SK-N-SH (cell line): ENCODE data around the gene TRMT1. TPM values are rescaled to one million over a fixed set of nuclear protein-coding genes. Genes with fewer than 3 reads are reported as not detected.

Source experiments
- CTCF ChIA-PET: fragments of 300-600, 350-600 bp; formaldehyde crosslinking; extraction: SDS; loops from one replicate; lab custom pipeline; 2021; lab: Yijun Ruan, JAX
- POLR2A ChIA-PET: fragments of 350-600 bp; sonication (Branson Sonifier 250); formaldehyde crosslinking; extraction: SDS; loops from one replicate; lab custom pipeline; 2020; ENCODE audit warnings: antibody characterized with exemption, inconsistent platforms; lab: Yijun Ruan, JAX
- DNase-seq: peaks from one replicate; pipeline ENCODE4 v3.0.0; 2012
- H2AFZ ChIP-seq: fragments of 200-600 bp; sonication (generic); 2 replicates; pipeline ENCODE4 v1.8.1; 2016; ENCODE audit warnings: antibody characterized with exemption, mild to moderate bottlenecking, low read depth
- H3F3A ChIP-seq: fragments of 200-600 bp; sonication (generic); replicated peaks from 2 replicates; pipeline ENCODE3; 2016; ENCODE audit warnings: antibody characterized with exemption, mild to moderate bottlenecking; ENCODE audit not compliant: insufficient read depth
- H3K27ac ChIP-seq, 2 experiments: fragments of 200-500 bp in 1 of 2; fragments of 200-600 bp in 1 of 2; sonication (Bioruptor generic) in 1 of 2; sonication (generic), shearing (Covaris generic) in 1 of 2; 2 replicates each; pipeline versions ENCODE4 v1.5.1 to v1.6.1; 2014 to 2016; ENCODE audit warnings: low read depth in 2 of 2, inconsistent platforms in 1 of 2, low read length in 1 of 2, mild to moderate bottlenecking in 1 of 2, mixed read lengths in 1 of 2
- H3K27me3 ChIP-seq: fragments of 200-600 bp; sonication (generic), shearing (Covaris generic); 2 replicates; pipeline ENCODE4 v1.6.1; 2016; ENCODE audit warnings: mixed run types; ENCODE audit not compliant: insufficient read depth
- H3K36me3 ChIP-seq, 2 experiments: fragments of 200-500 bp in 1 of 2; fragments of 200-600 bp in 1 of 2; sonication (Bioruptor generic) in 1 of 2; sonication (generic) in 1 of 2; replicated peaks in 1 of 2; 2 replicates each; pipeline versions ENCODE3 to v1.5.1; 2014 to 2016; ENCODE audit warnings: low read length in 1 of 2, mild to moderate bottlenecking in 1 of 2; ENCODE audit not compliant: insufficient read depth in 2 of 2, control insufficient read depth in 1 of 2
- H3K4me1 ChIP-seq, 2 experiments: fragments of 200-500 bp in 1 of 2; fragments of 200-600 bp in 1 of 2; sonication (Bioruptor generic) in 1 of 2; sonication (generic), shearing (Covaris generic) in 1 of 2; 2 replicates each; pipeline versions ENCODE4 v1.5.1 to v1.6.1; 2014 to 2016; ENCODE audit warnings: low read depth in 1 of 2, low read length in 1 of 2, mixed run types in 1 of 2; ENCODE audit not compliant: insufficient read depth in 2 of 2, control insufficient read depth in 1 of 2
- H3K4me2 ChIP-seq: fragments of 200-600 bp; sonication (generic), shearing (Covaris generic); 2 replicates; pipeline ENCODE4 v1.6.1; 2017; ENCODE audit warnings: mixed run types
- H3K4me3 ChIP-seq, 2 experiments: fragments of 200-500 bp in 1 of 2; fragments of 200-600 bp in 1 of 2; sonication (Bioruptor generic) in 1 of 2; sonication (generic), shearing (Covaris generic) in 1 of 2; 2 replicates each; pipeline versions ENCODE4 v1.5.1 to v1.8.1; 2014 to 2016; ENCODE audit warnings: low read depth in 2 of 2, inconsistent platforms in 1 of 2, low read length in 1 of 2, mild to moderate bottlenecking in 1 of 2, mixed read lengths in 1 of 2, moderate library complexity in 1 of 2
- H3K79me2 ChIP-seq: fragments of 200-600 bp; sonication (generic); 2 replicates; pipeline ENCODE4 v1.8.1; 2017; ENCODE audit warnings: mild to moderate bottlenecking; ENCODE audit not compliant: insufficient read depth
- H3K9ac ChIP-seq: fragments of 200-600 bp; sonication (generic); 2 replicates; pipeline ENCODE4 v1.6.1; 2017; ENCODE audit warnings: mixed run types
- H3K9me2 ChIP-seq: fragments of 200-600 bp; sonication (generic); 2 replicates; pipeline ENCODE4 v1.6.1; 2017; ENCODE audit warnings: mixed run types
- H3K9me3 ChIP-seq: fragments of 200-600 bp; sonication (generic); 2 replicates; pipeline ENCODE4 v1.6.1; 2017; ENCODE audit warnings: mixed run types, mild to moderate bottlenecking, moderate library complexity
- H4K20me1 ChIP-seq: fragments of 200-600 bp; sonication (generic); 2 replicates; pipeline ENCODE4 v1.6.1; 2017; ENCODE audit warnings: mild to moderate bottlenecking, mixed run types; ENCODE audit not compliant: insufficient read depth
- FOSL2 ChIP-seq: IDR thresholded peaks from 2 replicates; pipeline ENCODE4 v1.4.0; 2012; ENCODE audit warnings: low read depth, mild to moderate bottlenecking, moderate library complexity, borderline replicate concordance
- POLR2AphosphoS5 ChIP-seq: IDR thresholded peaks from 2 replicates; pipeline ENCODE4 v1.6.1; 2012; ENCODE audit warnings: low read depth, low read length
- RAD21 ChIP-seq: IDR thresholded peaks from 2 replicates; pipeline ENCODE4 v1.6.1; 2012; ENCODE audit warnings: mild to moderate bottlenecking, low read length
- RCOR1 ChIP-seq: fragments of 150-350 bp; IDR thresholded peaks from 2 replicates; pipeline ENCODE4 v1.6.1; 2017; ENCODE audit warnings: antibody characterized with exemption, low read length
- RXRA ChIP-seq: IDR thresholded peaks from 2 replicates; pipeline ENCODE4 v1.4.0; 2012; ENCODE audit warnings: low read depth, mild to moderate bottlenecking, borderline replicate concordance
- SIN3A ChIP-seq: IDR thresholded peaks from 2 replicates; pipeline ENCODE4 v1.6.1; 2012; ENCODE audit warnings: low read depth, mild to moderate bottlenecking, low read length, moderate library complexity, borderline replicate concordance
- SMC3 ChIP-seq: IDR thresholded peaks from 2 replicates; pipeline ENCODE4 v1.6.1; 2012; ENCODE audit warnings: low read depth, low read length, improper control_type of control experiment
- TCF12 ChIP-seq: IDR thresholded peaks from 2 replicates; pipeline ENCODE4 v1.4.0; 2012
- TEAD4 ChIP-seq: IDR thresholded peaks from 2 replicates; pipeline ENCODE4 v1.4.0; 2012; ENCODE audit warnings: mild to moderate bottlenecking, borderline replicate concordance; ENCODE audit not compliant: insufficient read depth
- YY1 ChIP-seq: IDR thresholded peaks from 2 replicates; pipeline ENCODE4 v1.4.0; 2012; ENCODE audit warnings: low read depth, mild to moderate bottlenecking
- WGBS: methylation state at CpG from one replicate; pipeline ENCODE4 v1.1.6; 2017; ENCODE audit warnings: low lambda C conversion rate; 5-methylcytosine and 5-hydroxymethylcytosine counted together
- polyA plus RNA-seq, 3 experiments: library from polyadenylated mRNA; depleted of rRNA; stranded (reverse); fragments of >200 nt; gene quantifications; 2 replicates each; pipeline ENCODE4 v1.2.3, GENCODE V29; 2012
- TF ChIP-seq, protein P1 (sequence below): fragments of 150-350 bp; IDR thresholded peaks from 2 replicates; pipeline ENCODE4 v1.6.1; 2017; ENCODE audit warnings: antibody characterized with exemption, low read length, low read depth, borderline replicate concordance
- TF ChIP-seq, protein P2 (sequence below): IDR thresholded peaks from 2 replicates; pipeline ENCODE4 v1.4.0; 2012; ENCODE audit warnings: low read depth
- TF ChIP-seq, protein P3 (sequence below): IDR thresholded peaks from 2 replicates; pipeline ENCODE4 v1.4.0; 2012; ENCODE audit warnings: low read depth, borderline replicate concordance
- TF ChIP-seq, protein P4 (sequence below): fragments of 200-600 bp; sonication (generic); IDR thresholded peaks from 2 replicates; pipeline ENCODE4 v1.6.1; 2017; ENCODE audit warnings: antibody characterized with exemption, mild to moderate bottlenecking, moderate library complexity

Gene TRMT1
- polyA plus RNA-seq, 1 of the 3 experiments (the other 2 are of a cell fraction): 64.9 TPM

DNA sequence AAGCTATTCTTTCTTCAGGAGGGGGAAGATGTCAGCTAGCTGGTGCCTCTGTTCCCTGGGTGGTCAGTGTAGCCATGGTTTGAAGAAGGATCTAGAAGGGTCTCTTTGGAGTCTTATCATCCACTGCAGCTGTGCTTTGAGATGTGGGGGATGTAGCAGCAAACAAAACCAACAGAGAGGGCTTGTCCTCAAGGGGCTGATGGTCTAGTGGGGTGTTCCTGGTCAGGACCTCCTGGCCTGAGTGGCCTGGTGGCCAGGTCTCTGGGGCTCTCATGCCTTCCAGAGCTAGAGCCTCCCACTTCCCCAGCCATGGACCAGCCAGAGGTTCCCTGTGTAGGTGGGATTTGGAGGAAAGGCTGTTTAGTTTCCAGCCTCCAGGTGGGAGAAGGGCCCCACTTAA lies 54.2 kb downstream of the TRMT1 start:
- no peak for DNase-seq
- CTCF ChIA-PET: interaction anchor here (0.9 to 35.2 kb wide), 16 partner anchors 8 to 95 kb away, joined by 3 to 506 read pairs (median 26); partner anchors contain the start of gene DAND5
- no peak overlapping the region for H3K4me3 ChIP-seq
- TF ChIP-seq RXRA: no peak
- no peak for TF ChIP-seq YY1
- no peak for TF ChIP-seq RAD21
- TF ChIP-seq, all 33 proteins: peak for 0
- H2AFZ ChIP-seq: no peak overlapping the region
- no peak overlapping the region for H3K9ac ChIP-seq
- POLR2A ChIA-PET: interaction anchor here (1.2 kb wide), 1 partner anchor 29 kb away, joined by 6 read pairs; no protein-coding TSS in a partner anchor
- peaks cover 14% of the 10 kb centered on the region for H3F3A ChIP-seq
- H3K9me2 ChIP-seq: no peaks in the 10 kb centered on the region
- no peaks in the 10 kb centered on the region for H3K27me3 ChIP-seq
- no peak overlapping the region for H3K27ac ChIP-seq
- H3K4me2 ChIP-seq: no peak overlapping the region
- H3K36me3 ChIP-seq: no peaks in the 10 kb centered on the region
- H3K9me3 ChIP-seq: no peaks in the 10 kb centered on the region
- H4K20me1 ChIP-seq: no peaks in the 10 kb centered on the region
- H3K79me2 ChIP-seq: peaks cover 52% of the 10 kb centered on the region
- peaks cover 39 to 87% of the 10 kb centered on the region in 2 experiments for H3K4me1 ChIP-seq

DNA sequence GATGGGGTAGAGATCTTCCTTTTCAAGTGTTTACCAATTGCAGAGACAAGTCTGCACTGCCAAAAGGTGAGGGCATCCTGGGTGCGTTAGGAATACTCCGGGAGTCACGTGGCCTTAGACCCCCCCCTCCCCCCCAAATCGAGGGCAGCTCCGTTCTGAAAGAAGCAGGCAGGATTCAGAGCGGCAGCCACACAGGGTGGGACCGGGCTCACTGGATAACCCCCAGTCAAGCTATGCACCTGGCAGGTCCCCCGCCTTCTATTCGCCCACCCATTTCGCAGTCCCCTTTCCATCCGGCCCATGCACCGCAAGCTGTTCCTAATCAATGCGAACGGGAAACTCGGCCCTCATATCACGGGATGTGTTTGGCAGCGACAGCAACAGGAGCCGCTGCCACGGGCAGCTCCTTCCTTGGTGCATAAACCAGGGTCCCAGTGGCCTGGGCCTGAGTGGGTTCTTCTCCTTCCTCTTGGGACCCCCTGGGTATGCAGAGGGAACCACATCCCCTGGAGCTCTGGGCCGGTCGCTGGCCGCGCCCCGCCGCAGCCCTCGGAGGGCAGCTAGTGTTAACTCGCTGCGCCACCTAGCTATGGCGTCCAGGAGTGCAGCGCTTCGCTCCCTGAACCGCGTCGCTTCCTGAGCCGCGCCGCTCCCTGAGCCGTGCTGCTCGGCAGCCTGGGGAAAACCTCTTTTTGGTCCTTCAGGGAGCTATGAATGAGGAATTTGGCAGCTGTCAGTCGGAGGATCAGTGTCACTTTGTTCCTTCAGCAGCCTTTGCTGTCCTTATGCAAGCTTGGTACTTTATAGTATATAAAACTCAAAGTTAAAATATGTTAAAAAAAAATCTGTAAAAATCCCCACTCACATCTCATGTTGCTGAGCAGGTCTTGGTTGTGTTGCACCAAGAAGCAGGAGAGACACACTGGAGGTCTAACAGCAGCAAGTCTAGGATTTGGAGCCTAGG lies 55.3 kb downstream of the TRMT1 start:
- WGBS: 10% methylated on average over 19 of the region's 40 CpGs
- Histone ChIP-seq H3K9me3 (no peaks in the 10 kb centered on the region), H3K4me3 (peak overlapping the region; percentile 37 to 58; a peak in 3 of 4 replicates), H3K27me3 (no peaks in the 10 kb centered on the region), H3K79me2 (peaks cover 63% of the 10 kb centered on the region), H3K9me2 (no peaks in the 10 kb centered on the region), H3K36me3 (no peaks in the 10 kb centered on the region), H3K4me2 (peak overlapping the region; percentile 84; the same call in 1 of the 2 replicates), H3K9ac (peak overlapping the region; percentile 48), H3K27ac (peak overlapping the region; percentile 52 to 85; a peak in 3 of 4 replicates), H3K4me1 (peaks cover 49 to 89% of the 10 kb centered on the region in 2 experiments), H2AFZ (no peak overlapping the region; the same call in 1 of the 2 replicates), H3F3A (peaks cover 18% of the 10 kb centered on the region), H4K20me1 (no peaks in the 10 kb centered on the region)
- TF ChIP-seq, protein P1, sequence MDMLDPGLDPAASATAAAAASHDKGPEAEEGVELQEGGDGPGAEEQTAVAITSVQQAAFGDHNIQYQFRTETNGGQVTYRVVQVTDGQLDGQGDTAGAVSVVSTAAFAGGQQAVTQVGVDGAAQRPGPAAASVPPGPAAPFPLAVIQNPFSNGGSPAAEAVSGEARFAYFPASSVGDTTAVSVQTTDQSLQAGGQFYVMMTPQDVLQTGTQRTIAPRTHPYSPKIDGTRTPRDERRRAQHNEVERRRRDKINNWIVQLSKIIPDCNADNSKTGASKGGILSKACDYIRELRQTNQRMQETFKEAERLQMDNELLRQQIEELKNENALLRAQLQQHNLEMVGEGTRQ: peak; percentile 39; the same call in 1 of the 2 replicates
- TF ChIP-seq, protein P2, sequence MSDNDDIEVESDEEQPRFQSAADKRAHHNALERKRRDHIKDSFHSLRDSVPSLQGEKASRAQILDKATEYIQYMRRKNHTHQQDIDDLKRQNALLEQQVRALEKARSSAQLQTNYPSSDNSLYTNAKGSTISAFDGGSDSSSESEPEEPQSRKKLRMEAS: peak; percentile 38
- TF ChIP-seq TEAD4: no peak
- TF ChIP-seq SIN3A: 0 out of 2 replicates have a peak, but pooled peaks have one; percentile 21
- TF ChIP-seq, protein P3, sequence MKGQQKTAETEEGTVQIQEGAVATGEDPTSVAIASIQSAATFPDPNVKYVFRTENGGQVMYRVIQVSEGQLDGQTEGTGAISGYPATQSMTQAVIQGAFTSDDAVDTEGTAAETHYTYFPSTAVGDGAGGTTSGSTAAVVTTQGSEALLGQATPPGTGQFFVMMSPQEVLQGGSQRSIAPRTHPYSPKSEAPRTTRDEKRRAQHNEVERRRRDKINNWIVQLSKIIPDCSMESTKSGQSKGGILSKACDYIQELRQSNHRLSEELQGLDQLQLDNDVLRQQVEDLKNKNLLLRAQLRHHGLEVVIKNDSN: peak; percentile 87
- TF ChIP-seq RXRA: no peak
- peak; percentile 1; the same call in 1 of the 2 replicates for TF ChIP-seq RCOR1
- TF ChIP-seq, protein P4, sequence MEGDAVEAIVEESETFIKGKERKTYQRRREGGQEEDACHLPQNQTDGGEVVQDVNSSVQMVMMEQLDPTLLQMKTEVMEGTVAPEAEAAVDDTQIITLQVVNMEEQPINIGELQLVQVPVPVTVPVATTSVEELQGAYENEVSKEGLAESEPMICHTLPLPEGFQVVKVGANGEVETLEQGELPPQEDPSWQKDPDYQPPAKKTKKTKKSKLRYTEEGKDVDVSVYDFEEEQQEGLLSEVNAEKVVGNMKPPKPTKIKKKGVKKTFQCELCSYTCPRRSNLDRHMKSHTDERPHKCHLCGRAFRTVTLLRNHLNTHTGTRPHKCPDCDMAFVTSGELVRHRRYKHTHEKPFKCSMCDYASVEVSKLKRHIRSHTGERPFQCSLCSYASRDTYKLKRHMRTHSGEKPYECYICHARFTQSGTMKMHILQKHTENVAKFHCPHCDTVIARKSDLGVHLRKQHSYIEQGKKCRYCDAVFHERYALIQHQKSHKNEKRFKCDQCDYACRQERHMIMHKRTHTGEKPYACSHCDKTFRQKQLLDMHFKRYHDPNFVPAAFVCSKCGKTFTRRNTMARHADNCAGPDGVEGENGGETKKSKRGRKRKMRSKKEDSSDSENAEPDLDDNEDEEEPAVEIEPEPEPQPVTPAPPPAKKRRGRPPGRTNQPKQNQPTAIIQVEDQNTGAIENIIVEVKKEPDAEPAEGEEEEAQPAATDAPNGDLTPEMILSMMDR: peak; percentile 94
- TF ChIP-seq TCF12: peak; percentile 51; the same call in 1 of the 2 replicates
- 0 out of 2 replicates have a peak, but pooled peaks have one; percentile 6 for TF ChIP-seq POLR2AphosphoS5
- TF ChIP-seq SMC3: peak; percentile 90
- no peak for TF ChIP-seq FOSL2
- peak; percentile 91 for TF ChIP-seq RAD21
- ChIA-PET CTCF (interaction anchor here (0.6 to 35.2 kb wide), 30 partner anchors 9 to 201 kb away, joined by 3 to 506 read pairs (median 8); partner anchors contain the start of gene DAND5), POLR2A (interaction anchor here (0.5 to 1.5 kb wide), 12 partner anchors 10 to 96 kb away, joined by 3 to 6 read pairs (median 4); no protein-coding TSS in a partner anchor)
- DNase-seq: peak; percentile 92
